ENCODE data around the gene FHOD1. TPM values are rescaled to one million over a fixed set of nuclear protein-coding genes. Genes with fewer than 3 reads are reported as not detected.

The FHOD1 gene
- total and polyA plus RNA-seq, 2 of the 13 experiments (the other 11 are each of a cell fraction or from before 2014, with no cell fraction given): 20.0 to 20.8 TPM

DNA sequence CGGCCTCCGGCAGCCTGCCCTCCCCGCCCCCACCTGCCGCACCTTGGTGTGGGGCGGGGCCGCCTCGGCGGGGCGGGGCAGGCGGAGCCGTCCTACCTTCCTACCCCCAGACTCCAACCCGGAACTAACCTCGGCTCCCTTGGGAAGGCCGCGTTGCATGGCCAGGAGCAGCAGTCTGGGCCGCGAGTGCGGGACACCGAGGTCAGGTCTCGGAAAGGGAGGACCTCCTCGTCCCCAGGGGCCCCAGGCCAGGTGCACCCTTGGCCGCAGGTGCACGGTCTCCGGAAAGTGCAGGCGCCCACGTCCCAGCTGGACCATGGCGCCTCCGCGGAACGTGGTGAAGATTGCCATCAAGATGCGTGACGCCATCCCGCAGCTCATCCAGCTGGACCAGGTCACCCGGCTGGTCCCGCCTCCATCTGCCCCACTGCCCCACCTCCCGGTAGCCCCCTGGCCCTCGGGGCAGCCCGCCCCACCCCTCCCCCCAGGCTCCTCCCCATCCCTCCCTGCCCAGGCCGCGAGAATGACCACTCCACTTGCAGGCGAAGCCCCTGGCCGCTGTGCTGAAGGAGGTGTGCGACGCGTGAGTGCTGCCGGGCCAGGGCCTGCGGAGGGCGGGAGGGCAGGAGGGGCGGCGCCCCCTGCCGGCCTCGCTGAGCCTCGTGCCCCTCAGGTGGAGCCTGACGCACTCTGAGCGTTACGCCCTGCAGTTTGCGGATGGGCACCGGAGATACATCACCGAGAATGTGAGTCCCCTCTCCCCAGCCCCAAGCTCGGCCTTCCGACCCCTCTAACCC is 48.1 kb downstream of the FHOD1 start, which contains the start of gene ELMO3:
ELMO3 (plus strand) TSS at position 121 of the 797 bp plus-strand sequence; CDS start at position 317, 196 bp downstream.
- Histone ChIP-seq H3K79me2 (ENCODE audit: insufficient read depth, low read length) (no peaks in the 10 kb centered on the region), H3K36me3 (replicated peaks in 1 of 2; ENCODE audit: control insufficient read depth in 1 of 2, insufficient read depth in 2 of 2, low read length in 2 of 2) (peaks cover 53 to 76% of the 10 kb centered on the region in 2 experiments), H3K27me3 (ENCODE audit: control insufficient read depth in 1 of 2, insufficient read depth in 2 of 2, low read length in 2 of 2) (no peaks in the 10 kb centered on the region), H3K4me2 (ENCODE audit: low read depth, low read length) (no peak within 1 kb of the TSS), H3K4me3 (replicated peaks in 1 of 3; ENCODE audit: insufficient read depth in 1 of 3, low read depth in 2 of 3, low read length in 3 of 3) (no peak within 1 kb of the TSS), H3K27ac (ENCODE audit: extremely low read length, insufficient read depth, low read length) (peak within 1 kb of the TSS; percentile 4), H4K20me1 (ENCODE audit: insufficient read depth, low read length) (no peaks in the 10 kb centered on the region), H3K4me1 (ENCODE audit: insufficient read depth, low read length) (0 out of 2 replicates have a peak, but pooled peaks cover 2% of the 10 kb centered on the region), H2AFZ (ENCODE audit: low read length) (no peak within 1 kb of the TSS), H3K9me3 (ENCODE audit: low read length) (no peaks in the 10 kb centered on the region), H3K9ac (ENCODE audit: insufficient read depth, low read depth, low read length) (no peak within 1 kb of the TSS)
- FAIRE-seq: no peak
- BruUV-seq (replicated peaks): no TSS peak
- ChIA-PET CTCF (ENCODE audit: low intra/inter-chr PET ratio, low total read pairs) (no interaction called here), POLR2A (interaction anchor here (1.8 kb wide), 1 partner anchor 27 kb away, joined by 5 read pairs; the partner anchor contains the start of gene TMEM208)
- in situ Hi-C loops (cut with HindIII; ENCODE audit: extremely low pct_ligation_motif_present, low pct_unique_long_range_greater_than_20kb) (no loop called here), intact Hi-C loops (cut with micrococcal nuclease; ENCODE audit: unreplicated experiment) (no loop called here)
- DNase-seq (ENCODE audit: low spot score): no peak
- 96% methylated on average over 36 of the region's 61 CpGs for WGBS (ENCODE audit: low lambda C conversion rate)
- no peak for ATAC-seq
- TF ChIP-seq ASH2L (IDR thresholded peaks at IDR 0.05; ENCODE audit: insufficient read length, low read depth, low read length): no peak
- TF ChIP-seq, protein P1, sequence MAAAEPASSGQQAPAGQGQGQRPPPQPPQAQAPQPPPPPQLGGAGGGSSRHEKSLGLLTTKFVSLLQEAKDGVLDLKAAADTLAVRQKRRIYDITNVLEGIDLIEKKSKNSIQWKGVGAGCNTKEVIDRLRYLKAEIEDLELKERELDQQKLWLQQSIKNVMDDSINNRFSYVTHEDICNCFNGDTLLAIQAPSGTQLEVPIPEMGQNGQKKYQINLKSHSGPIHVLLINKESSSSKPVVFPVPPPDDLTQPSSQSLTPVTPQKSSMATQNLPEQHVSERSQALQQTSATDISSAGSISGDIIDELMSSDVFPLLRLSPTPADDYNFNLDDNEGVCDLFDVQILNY (CRISPR knock-in tag; conservative IDR thresholded peaks at IDR 0.05): no peak
- peak; percentile 32 for TF ChIP-seq AGO1 (IDR thresholded peaks at IDR 0.05; ENCODE audit: low read depth, low read length, poor library complexity, severe bottlenecking)
- peak; percentile 18 for TF ChIP-seq HNRNPK (IDR thresholded peaks at IDR 0.05; ENCODE audit: low read depth, low read length, poor library complexity, severe bottlenecking)
- TF ChIP-seq REL (CRISPR knock-in tag; conservative IDR thresholded peaks at IDR 0.05): no peak
- TF ChIP-seq, protein P2, sequence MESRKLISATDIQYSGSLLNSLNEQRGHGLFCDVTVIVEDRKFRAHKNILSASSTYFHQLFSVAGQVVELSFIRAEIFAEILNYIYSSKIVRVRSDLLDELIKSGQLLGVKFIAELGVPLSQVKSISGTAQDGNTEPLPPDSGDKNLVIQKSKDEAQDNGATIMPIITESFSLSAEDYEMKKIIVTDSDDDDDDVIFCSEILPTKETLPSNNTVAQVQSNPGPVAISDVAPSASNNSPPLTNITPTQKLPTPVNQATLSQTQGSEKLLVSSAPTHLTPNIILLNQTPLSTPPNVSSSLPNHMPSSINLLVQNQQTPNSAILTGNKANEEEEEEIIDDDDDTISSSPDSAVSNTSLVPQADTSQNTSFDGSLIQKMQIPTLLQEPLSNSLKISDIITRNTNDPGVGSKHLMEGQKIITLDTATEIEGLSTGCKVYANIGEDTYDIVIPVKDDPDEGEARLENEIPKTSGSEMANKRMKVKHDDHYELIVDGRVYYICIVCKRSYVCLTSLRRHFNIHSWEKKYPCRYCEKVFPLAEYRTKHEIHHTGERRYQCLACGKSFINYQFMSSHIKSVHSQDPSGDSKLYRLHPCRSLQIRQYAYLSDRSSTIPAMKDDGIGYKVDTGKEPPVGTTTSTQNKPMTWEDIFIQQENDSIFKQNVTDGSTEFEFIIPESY (CRISPR knock-in tag; IDR thresholded peaks at IDR 0.05): peak; percentile 53; the same call in 1 of the 2 replicates
- no peak for TF ChIP-seq HMGXB3 (CRISPR knock-in tag; IDR thresholded peaks at IDR 0.05; ENCODE audit: borderline replicate concordance)
- no peak for TF ChIP-seq FOXA3 (CRISPR knock-in tag; IDR thresholded peaks at IDR 0.05)
- no peak for TF ChIP-seq ONECUT2 (CRISPR knock-in tag; IDR thresholded peaks at IDR 0.05)
- TF ChIP-seq POLR2G (IDR thresholded peaks at IDR 0.05; ENCODE audit: low read depth, low read length): 0 out of 2 replicates have a peak, but pooled peaks have one; percentile 5
- TF ChIP-seq FOSL2 (CRISPR knock-in tag; IDR thresholded peaks at IDR 0.05): no peak
- TF ChIP-seq HOXA3 (CRISPR knock-in tag; IDR thresholded peaks at IDR 0.05): peak; percentile 17; the same call in 1 of the 2 replicates
- TF ChIP-seq CENPBD1 (CRISPR knock-in tag; IDR thresholded peaks at IDR 0.05; ENCODE audit: borderline replicate concordance, low read depth): no peak
- no peak for TF ChIP-seq ZNF33B (CRISPR knock-in tag; IDR thresholded peaks at IDR 0.05)
